ENCODE data around the gene ERC1.

- TF ChIP-seq CTCF (IDR thresholded peaks at IDR 0.05), result no peak
- no peak for TF ChIP-seq POLR2A (IDR thresholded peaks at IDR 0.05; ENCODE audit: low read depth)
Measured at GRCh38 chr12:1523558-1524050, 532.6 kb downstream of the ERC1 start.

Measured in esophagus muscularis mucosa (tissue), 3 donors.